Gastroesophageal sphincter (tissue), 3 donors: Measurements from ENCODE around the gene ZBTB20.

Experiments used
- CTCF ChIP-seq, 4 experiments: fragments of 200-600 bp in 2 of 4; fragments of 450-650 bp in 2 of 4; sonication (generic) in 1 of 4; IDR thresholded peaks; one replicate each; pipeline ENCODE4 v1.5.1; 2017 to 2019; ENCODE audit warnings: antibody characterized with exemption in 4 of 4, mild to moderate bottlenecking in 2 of 4, moderate library complexity in 2 of 4
- EP300 ChIP-seq: sonication (generic); formaldehyde crosslinking; IDR thresholded peaks from one replicate; pipeline ENCODE4 v1.6.1; 2017; ENCODE audit warnings: antibody characterized with exemption, mild to moderate bottlenecking

- no peak for TF ChIP-seq CTCF (IDR thresholded peaks at IDR 0.05)
- TF ChIP-seq EP300 = no peak
These were observed 14.2 kb upstream of the ZBTB20 start for GRCh38 chr3:115161168-115161834.
